Stimulated activated CD4-positive, alpha-beta T cell treated with anti-CD3 and anti-CD28 coated beads, Interleukin-12 subunit alpha, Interleukin-12 subunit beta, amount 100 ng/mL, for 48 hours (primary cell): ENCODE data around the gene HTR4.

Source experiments
- DNase-seq, 3 donors: peaks; one replicate each; pipeline ENCODE4 v3.0.0-alpha.2; 2020; ENCODE audit warnings: low read depth in 2 of 3, low spot score in 1 of 3

Gene HTR4

DNA sequence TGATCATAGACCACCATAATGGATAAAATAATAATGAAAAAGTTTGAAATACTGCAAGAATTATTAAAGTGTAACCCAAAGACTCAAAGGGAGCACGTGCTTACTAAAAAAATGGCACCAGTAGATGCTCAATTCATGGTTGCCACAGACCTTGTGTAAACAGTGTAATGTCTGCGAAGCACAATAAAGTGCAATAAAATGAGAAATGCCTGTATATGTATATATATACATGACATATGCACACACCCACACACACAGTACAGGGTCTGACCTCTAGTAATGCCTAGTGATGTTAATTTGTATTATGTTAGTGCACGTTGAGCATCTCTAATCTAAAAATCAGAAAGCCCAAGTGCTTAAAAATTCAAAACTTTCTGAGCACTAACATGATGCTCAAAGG lies 218.3 kb downstream of the HTR4 start:
- no peak for DNase-seq

DNA sequence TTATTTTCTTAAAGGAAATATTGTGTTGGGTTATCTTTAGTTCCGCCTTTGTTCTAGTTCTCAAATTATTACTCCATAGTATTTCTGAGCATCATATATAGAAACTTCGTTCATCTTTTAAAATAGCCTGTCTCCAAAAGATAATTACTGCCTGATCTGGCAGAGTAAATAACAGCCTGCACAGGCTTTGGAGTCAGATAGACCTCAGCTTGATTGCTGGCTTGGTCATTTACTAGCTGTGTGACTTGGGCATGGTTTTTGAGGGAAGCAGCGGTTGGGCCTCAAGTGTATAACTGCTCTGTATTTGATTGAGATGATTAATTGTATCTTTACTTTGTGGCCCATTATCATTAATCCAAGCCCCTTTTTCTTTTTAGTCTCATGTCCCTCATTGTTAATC lies 220.5 kb downstream of the HTR4 start:
- DNase-seq, result no peak
